ENCODE results near the gene FAM185A. TPM values are rescaled to one million over a fixed set of nuclear protein-coding genes. Genes with fewer than 3 reads are reported as not detected.

FAM185A gene
- polyA plus RNA-seq, 2 donors = 3.5 to 4.9 TPM

Other genes with a start within 250 kb of the FAM185A start
- gene RASA4B, start 231.2 kb upstream of the FAM185A start, polyA plus RNA-seq = 1 to 10 TPM; 4.6 to 4.9 TPM
- gene UPK3BL2, start 205.3 kb upstream of the FAM185A start, polyA plus RNA-seq = 10 to 100 TPM; 13.1 to 92.4 TPM
- gene SPDYE2, start 197.8 kb upstream of the FAM185A start, polyA plus RNA-seq = under 1 TPM in 1 of 2 donors, not detected in 1; 0.05 TPM
- 10 to 100 TPM; 39.1 to 71.0 TPM for gene POLR2J3, start 176.4 kb upstream of the FAM185A start, polyA plus RNA-seq
- gene RASA4, start 132.2 kb upstream of the FAM185A start, polyA plus RNA-seq = 10 to 100 TPM; 13.0 to 14.3 TPM
- 100 to 1,000 TPM in 1 of 2 donors, 10 to 100 TPM in 1; 91.5 to 366 TPM for gene UPK3BL1, start 106.2 kb upstream of the FAM185A start, polyA plus RNA-seq
- not detected for gene SPDYE2B, start 98.7 kb upstream of the FAM185A start, polyA plus RNA-seq
- 1 to 10 TPM; 2.1 to 4.5 TPM for gene POLR2J2, start 77.3 kb upstream of the FAM185A start, polyA plus RNA-seq
- gene LRRC17, start 164.0 kb downstream of the FAM185A start, polyA plus RNA-seq = under 1 TPM; 0.26 to 0.27 TPM